Fibroblast of the aortic adventitia (primary cell): ENCODE measurements around the gene ATG12. TPM values are rescaled to one million over a fixed set of nuclear protein-coding genes. Genes with fewer than 3 reads are reported as not detected.
A peak's percentile ranks its signal among the peaks of the same experiment; 100 is the strongest.

Experiments
- DNase-seq: peaks from one replicate; pipeline ENCODE4 v3.0.0-alpha.2; 2010; ENCODE audit warnings: low read depth
- H3K4me3 ChIP-seq: 2 replicates; pipeline ENCODE4 v1.5.1; 2011; ENCODE audit warnings: low read depth, mild to moderate bottlenecking, control low read depth, low read length, moderate library complexity
- CTCF ChIP-seq: IDR thresholded peaks from 2 replicates; pipeline ENCODE4 v1.5.1; 2011; ENCODE audit warnings: mild to moderate bottlenecking, low read length, control low read depth, inconsistent platforms; ENCODE audit not compliant: insufficient read depth
- total RNA-seq: library from RNA; depleted of rRNA; stranded (reverse); fragments of >200 nt; gene quantifications from 2 replicates; pipeline ENCODE4 v1.2.3, GENCODE V29; 2012; ENCODE audit warnings: low replicate concordance

Gene ATG12
- total RNA-seq, 1 donor: 105 TPM

- TF ChIP-seq CTCF: no peak
- no peak overlapping the region for H3K4me3 ChIP-seq
Observed at GRCh38 chr5:115800108-115800507, 41.3 kb downstream of the ATG12 start.

GRCh38 chr5:115798252-115798651 lies 43.1 kb downstream of the ATG12 start:
- DNase-seq: no peak
- H3K4me3 ChIP-seq: no peak overlapping the region
- TF ChIP-seq CTCF: no peak

More at GRCh38 chr5:115800108-115800507, 41.3 kb downstream of the ATG12 start:
- DNase-seq: no peak

- DNase-seq: no peak
- no peak for TF ChIP-seq CTCF
- no peak overlapping the region for H3K4me3 ChIP-seq
Observed at GRCh38 chr5:115796656-115797055, 44.7 kb downstream of the ATG12 start.

- no peak overlapping the region for H3K4me3 ChIP-seq
- no peak for TF ChIP-seq CTCF
- no peak for DNase-seq
Observed at GRCh38 chr5:115795700-115796099, 45.7 kb downstream of the ATG12 start.

GRCh38 chr5:115788440-115788839 lies 52.9 kb downstream of the ATG12 start:
- TF ChIP-seq CTCF: no peak
- DNase-seq: no peak
- no peak overlapping the region for H3K4me3 ChIP-seq

GRCh38 chr5:115787426-115787825 lies 53.9 kb downstream of the ATG12 start:
- no peak overlapping the region for H3K4me3 ChIP-seq
- TF ChIP-seq CTCF: no peak
- no peak for DNase-seq

GRCh38 chr5:115785381-115786065 lies 55.8 kb downstream of the ATG12 start:
- TF ChIP-seq CTCF: no peak
- peak; percentile 30 for DNase-seq
- no peak overlapping the region for H3K4me3 ChIP-seq
